Gastroesophageal sphincter (tissue), 4 donors: ENCODE measurements around the gene STYK1. TPM values are rescaled to one million over a fixed set of nuclear protein-coding genes. Genes with fewer than 3 reads are reported as not detected.

Experiments
- ATAC-seq: fragments of 150-250 bp; one replicate; pipeline ENCODE4 v1.9.1; 2016; ENCODE audit warnings: mild to moderate bottlenecking, moderate library complexity
- H3K27ac ChIP-seq, 4 donors: fragments of 200-600 bp; sonication (generic) in 3 of 4; 1 replicate in 3 of 4; 2 replicates in 1 of 4; pipeline ENCODE4 v1.5.1; 2016 to 2019
- H3K27me3 ChIP-seq: fragments of 200-600 bp; sonication (generic); one replicate; pipeline ENCODE4 v1.5.1; 2019
- H3K36me3 ChIP-seq, 2 donors: fragments of 200-600 bp; sonication (generic); one replicate each; pipeline ENCODE4 v1.5.1; 2019; ENCODE audit warnings: control low read depth in 1 of 2
- H3K4me1 ChIP-seq, 3 donors: fragments of 200-600 bp; sonication (generic); 1 replicate in 2 of 3; 2 replicates in 1 of 3; pipeline ENCODE4 v1.5.1; 2016 to 2019; ENCODE audit warnings: control low read depth in 2 of 3
- H3K4me3 ChIP-seq, 2 donors: fragments of 200-600 bp; sonication (generic); one replicate each; pipeline ENCODE4 v1.5.1; 2019; ENCODE audit warnings: mild to moderate bottlenecking in 1 of 2, moderate library complexity in 1 of 2
- H3K9me3 ChIP-seq, 3 donors: fragments of 200-600 bp; sonication (generic); one replicate each; pipeline ENCODE4 v1.5.1; 2017 to 2019; ENCODE audit warnings: control low read depth in 2 of 3
- CTCF ChIP-seq, 4 experiments: fragments of 200-600 bp in 2 of 4; fragments of 450-650 bp in 2 of 4; sonication (generic) in 1 of 4; IDR thresholded peaks; one replicate each; pipeline ENCODE4 v1.5.1; 2017 to 2019; ENCODE audit warnings: antibody characterized with exemption in 4 of 4, mild to moderate bottlenecking in 2 of 4, moderate library complexity in 2 of 4
- EP300 ChIP-seq: sonication (generic); formaldehyde crosslinking; IDR thresholded peaks from one replicate; pipeline ENCODE4 v1.6.1; 2017; ENCODE audit warnings: antibody characterized with exemption, mild to moderate bottlenecking
- POLR2A ChIP-seq, 2 donors: fragments of 450-650 bp; IDR thresholded peaks; one replicate each; pipeline ENCODE4 v1.6.1; 2017; ENCODE audit warnings: antibody characterized with exemption in 2 of 2, mild to moderate bottlenecking in 2 of 2, moderate library complexity in 1 of 2
- POLR2AphosphoS5 ChIP-seq: sonication (generic); formaldehyde crosslinking; IDR thresholded peaks from one replicate; pipeline ENCODE4 v1.6.1; 2017; ENCODE audit warnings: antibody characterized with exemption
- WGBS, 2 donors: methylation state at CpG; one replicate each; pipeline ENCODE4 v1.1.5; 2018; ENCODE audit warnings: low coverage in 1 of 2; 5-methylcytosine and 5-hydroxymethylcytosine counted together
- total RNA-seq, 4 donors: library from RNA; depleted of rRNA; stranded (reverse); fragments of >200 nt; gene quantifications; one replicate each; pipeline ENCODE4 v1.1.0, GENCODE V29; 2016

The STYK1 gene
- total RNA-seq, 4 donors from 2014 or later: 0.40 to 0.77 (median 0.62) TPM; not detected in 1

- whole genome bisulfite sequencing, 2 donors: 18 to 57% methylated on average over 1 of the region's 2 CpGs
- peak; percentile 78 for ATAC-seq
- H3K4me3 ChIP-seq: no peak overlapping the region
- peaks cover 20 to 96% of the 10 kb centered on the region in 2 donors for H3K36me3 ChIP-seq
- TF ChIP-seq EP300: no peak
- peak; percentile 10 for TF ChIP-seq POLR2AphosphoS5
- TF ChIP-seq CTCF (IDR thresholded peaks at IDR 0.05): no peak
- H3K27ac ChIP-seq: peak overlapping the region; percentile 53 to 65 (median 62)
- no peaks in the 10 kb centered on the region for H3K9me3 ChIP-seq
- H3K4me1 ChIP-seq: peaks cover 7 to 19% (median 7%) of the 10 kb centered on the region in 3 donors
- H3K27me3 ChIP-seq: no peaks in the 10 kb centered on the region
Measured at GRCh38 chr12:10705655-10706054, 31.8 kb upstream of the STYK1 start.

GRCh38 chr12:10701843-10702242 lies 28.0 kb upstream of the STYK1 start:
- WGBS, 2 donors: 88 to 100% methylated on average over 1 to 14 of the region's 14 CpGs
- H3K27me3 ChIP-seq: no peaks in the 10 kb centered on the region
- ATAC-seq: no peak
- H3K4me1 ChIP-seq: peaks cover 7 to 17% (median 7%) of the 10 kb centered on the region in 3 donors
- H3K4me3 ChIP-seq: no peak overlapping the region
- no peak overlapping the region for H3K27ac ChIP-seq
- no peaks in the 10 kb centered on the region for H3K9me3 ChIP-seq
- TF ChIP-seq POLR2AphosphoS5: no peak
- TF ChIP-seq EP300: no peak
- TF ChIP-seq CTCF (IDR thresholded peaks at IDR 0.05): no peak
- no peak for TF ChIP-seq POLR2A (IDR thresholded peaks at IDR 0.05)
- peaks cover 9 to 96% of the 10 kb centered on the region in 2 donors for H3K36me3 ChIP-seq

DNA sequence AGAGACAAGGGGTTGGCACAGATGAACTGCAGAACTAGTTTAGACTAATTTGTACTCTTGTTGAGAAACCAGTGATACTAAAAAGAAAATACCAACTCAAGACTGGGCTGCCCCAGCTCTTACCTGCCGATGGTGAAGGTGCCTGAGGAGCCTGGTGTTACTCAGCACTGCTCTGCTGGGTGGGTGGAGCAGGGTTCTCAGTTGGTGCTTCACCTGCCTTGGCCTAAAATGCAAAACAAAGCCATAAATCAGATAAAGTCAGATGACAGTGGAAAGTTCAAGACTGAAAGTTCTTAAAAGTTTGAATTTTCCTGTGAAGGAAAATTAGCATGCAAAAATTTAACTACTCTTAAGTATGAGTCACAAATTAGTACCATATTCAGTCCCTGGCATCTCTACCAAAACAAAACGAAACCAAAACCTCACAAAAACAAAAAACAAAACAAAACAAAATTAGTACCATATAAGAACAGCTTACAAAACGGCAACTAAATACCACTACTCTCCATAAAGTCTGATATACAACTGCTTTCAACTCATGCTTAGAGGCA lies 27.4 kb upstream of the STYK1 start:
- Histone ChIP-seq H3K27ac (no peak overlapping the region), H3K9me3 (no peaks in the 10 kb centered on the region)
- WGBS, 2 donors: 67 to 70% methylated on average over 3 of the region's 3 CpGs

DNA sequence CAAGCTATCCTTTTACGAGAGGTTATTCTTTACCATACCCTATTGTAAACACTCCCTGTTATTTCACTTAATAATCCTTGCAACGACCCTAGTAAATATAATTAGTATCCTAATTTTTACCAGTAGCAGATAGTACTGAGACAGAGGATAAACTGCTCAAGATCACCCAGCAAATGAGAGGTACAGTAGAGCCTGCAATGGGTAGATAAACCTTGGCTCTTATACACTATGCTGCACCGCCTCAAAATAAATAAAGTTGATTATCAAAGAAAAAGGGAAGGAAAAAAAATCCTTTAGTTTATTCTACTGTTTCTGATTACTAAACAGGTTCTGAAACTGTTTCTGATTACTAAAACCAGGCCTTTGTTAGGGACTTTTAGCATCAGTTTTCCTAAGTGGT lies 26.7 kb upstream of the STYK1 start:
- WGBS, 2 donors: 79 to 92% methylated on average over 2 to 3 of the region's 3 CpGs

More for the DNA sequence above, 27.4 kb upstream of the STYK1 start:
- peaks cover 9 to 100% of the 10 kb centered on the region in 2 donors for H3K36me3 ChIP-seq
- TF ChIP-seq CTCF (IDR thresholded peaks at IDR 0.05) (no peak), POLR2AphosphoS5 (no peak)
- H3K27me3 ChIP-seq: no peaks in the 10 kb centered on the region
- peaks cover 3 to 13% (median 4%) of the 10 kb centered on the region in 3 donors for H3K4me1 ChIP-seq
- H3K4me3 ChIP-seq: no peak overlapping the region
- ATAC-seq: no peak

More for the DNA sequence above, 26.7 kb upstream of the STYK1 start:
- H3K27ac ChIP-seq: no peak overlapping the region
- no peak for ATAC-seq
- peaks cover 9 to 100% of the 10 kb centered on the region in 2 donors for H3K36me3 ChIP-seq
- no peak overlapping the region for H3K4me3 ChIP-seq
- peaks cover 0 to 7% (median 0%) of the 10 kb centered on the region in 3 donors for H3K4me1 ChIP-seq
- no peak for TF ChIP-seq EP300
- no peak for TF ChIP-seq CTCF (IDR thresholded peaks at IDR 0.05)
- TF ChIP-seq POLR2A (IDR thresholded peaks at IDR 0.05): no peak
- no peak for TF ChIP-seq POLR2AphosphoS5
- no peaks in the 10 kb centered on the region for H3K27me3 ChIP-seq
- H3K9me3 ChIP-seq: no peaks in the 10 kb centered on the region
